PC-9 (cell line): ENCODE data around the gene DEUP1.

Source experiments
- EZH2 ChIP-seq: fragments of 200-600 bp; sonication (generic); IDR thresholded peaks from 2 replicates; pipeline ENCODE4 v1.8.0; 2017; ENCODE audit warnings: antibody characterized with exemption, low read depth
- TF ChIP-seq, protein P1 (sequence below): fragments of 200-600 bp; sonication (generic); conservative IDR thresholded peaks from 2 replicates; pipeline ENCODE4 v1.6.1; 2017; ENCODE audit warnings: mixed run types, antibody characterized with exemption, mild to moderate bottlenecking, moderate library complexity

- TF ChIP-seq, protein P1, sequence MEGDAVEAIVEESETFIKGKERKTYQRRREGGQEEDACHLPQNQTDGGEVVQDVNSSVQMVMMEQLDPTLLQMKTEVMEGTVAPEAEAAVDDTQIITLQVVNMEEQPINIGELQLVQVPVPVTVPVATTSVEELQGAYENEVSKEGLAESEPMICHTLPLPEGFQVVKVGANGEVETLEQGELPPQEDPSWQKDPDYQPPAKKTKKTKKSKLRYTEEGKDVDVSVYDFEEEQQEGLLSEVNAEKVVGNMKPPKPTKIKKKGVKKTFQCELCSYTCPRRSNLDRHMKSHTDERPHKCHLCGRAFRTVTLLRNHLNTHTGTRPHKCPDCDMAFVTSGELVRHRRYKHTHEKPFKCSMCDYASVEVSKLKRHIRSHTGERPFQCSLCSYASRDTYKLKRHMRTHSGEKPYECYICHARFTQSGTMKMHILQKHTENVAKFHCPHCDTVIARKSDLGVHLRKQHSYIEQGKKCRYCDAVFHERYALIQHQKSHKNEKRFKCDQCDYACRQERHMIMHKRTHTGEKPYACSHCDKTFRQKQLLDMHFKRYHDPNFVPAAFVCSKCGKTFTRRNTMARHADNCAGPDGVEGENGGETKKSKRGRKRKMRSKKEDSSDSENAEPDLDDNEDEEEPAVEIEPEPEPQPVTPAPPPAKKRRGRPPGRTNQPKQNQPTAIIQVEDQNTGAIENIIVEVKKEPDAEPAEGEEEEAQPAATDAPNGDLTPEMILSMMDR, result no peak
- no peak for TF ChIP-seq EZH2
Measured at GRCh38 chr11:93359396-93359795, 28.9 kb downstream of the DEUP1 start.
